Measurements from ENCODE around the gene SOX6. TPM values are rescaled to one million over a fixed set of nuclear protein-coding genes. Genes with fewer than 3 reads are reported as not detected.

SOX6 gene
- total and polyA plus RNA-seq, 2 of the 13 experiments (the other 11 are each of a cell fraction or from before 2014, with no cell fraction given): 2.6 to 11.2 TPM

- TF ChIP-seq POGZ (CRISPR knock-in tag; IDR thresholded peaks at IDR 0.05) (peak; percentile 61; the same call in 1 of the 2 replicates), ZMYM4 (CRISPR knock-in tag; IDR thresholded peaks at IDR 0.05) (peak; percentile 72), JUND (CRISPR knock-in tag; IDR thresholded peaks at IDR 0.05) (no peak), BRCA1 (CRISPR knock-in tag; IDR thresholded peaks at IDR 0.05) (no peak), SNAPC2 (CRISPR knock-in tag; IDR thresholded peaks at IDR 0.05) (no peak), ZNF331 (CRISPR knock-in tag; IDR thresholded peaks at IDR 0.05) (0 out of 2 replicates have a peak, but pooled peaks have one; percentile 26), ARID3A (IDR thresholded peaks at IDR 0.05; ENCODE audit: low read depth, low read length) (peak; percentile 29), HNF4G (IDR thresholded peaks at IDR 0.05; ENCODE audit: borderline replicate concordance, low read depth, low read length) (no peak), HNF4G (CRISPR knock-in tag; IDR thresholded peaks at IDR 0.05; ENCODE audit: borderline replicate concordance, low read depth) (no peak), RARG (CRISPR knock-in tag; IDR thresholded peaks at IDR 0.05; ENCODE audit: low read depth) (no peak), ATRX (CRISPR knock-in tag; IDR thresholded peaks at IDR 0.05; ENCODE audit: borderline replicate concordance) (no peak), ZNF253 (CRISPR knock-in tag; IDR thresholded peaks at IDR 0.05; ENCODE audit: borderline replicate concordance) (no peak), ZNF883 (CRISPR knock-in tag; IDR thresholded peaks at IDR 0.05; ENCODE audit: not compliant biosample characterization) (no peak), MTERF4 (CRISPR knock-in tag; IDR thresholded peaks at IDR 0.05) (no peak), TAF15 (IDR thresholded peaks at IDR 0.05; ENCODE audit: low read depth, low read length, poor library complexity, severe bottlenecking) (no peak), SALL1 (CRISPR knock-in tag; IDR thresholded peaks at IDR 0.05) (peak; percentile 66; the same call in 1 of the 2 replicates), FOSL1 (CRISPR knock-in tag; IDR thresholded peaks at IDR 0.05; ENCODE audit: borderline replicate concordance) (no peak), JARID2 (CRISPR knock-in tag; IDR thresholded peaks at IDR 0.05; ENCODE audit: insufficient replicate concordance) (no peak), ZNF468 (CRISPR knock-in tag; IDR thresholded peaks at IDR 0.05) (no peak), ZNF724P (CRISPR knock-in tag; IDR thresholded peaks at IDR 0.05; ENCODE audit: borderline replicate concordance) (no peak), RXRA (CRISPR knock-in tag; IDR thresholded peaks at IDR 0.05) (no peak), FLYWCH1 (CRISPR knock-in tag; IDR thresholded peaks at IDR 0.05) (no peak), NR2F2 (IDR thresholded peaks at IDR 0.05; ENCODE audit: borderline replicate concordance, low read depth) (no peak), KLF12 (CRISPR knock-in tag; IDR thresholded peaks at IDR 0.05; ENCODE audit: borderline replicate concordance) (no peak)
- TF ChIP-seq, protein P1, sequence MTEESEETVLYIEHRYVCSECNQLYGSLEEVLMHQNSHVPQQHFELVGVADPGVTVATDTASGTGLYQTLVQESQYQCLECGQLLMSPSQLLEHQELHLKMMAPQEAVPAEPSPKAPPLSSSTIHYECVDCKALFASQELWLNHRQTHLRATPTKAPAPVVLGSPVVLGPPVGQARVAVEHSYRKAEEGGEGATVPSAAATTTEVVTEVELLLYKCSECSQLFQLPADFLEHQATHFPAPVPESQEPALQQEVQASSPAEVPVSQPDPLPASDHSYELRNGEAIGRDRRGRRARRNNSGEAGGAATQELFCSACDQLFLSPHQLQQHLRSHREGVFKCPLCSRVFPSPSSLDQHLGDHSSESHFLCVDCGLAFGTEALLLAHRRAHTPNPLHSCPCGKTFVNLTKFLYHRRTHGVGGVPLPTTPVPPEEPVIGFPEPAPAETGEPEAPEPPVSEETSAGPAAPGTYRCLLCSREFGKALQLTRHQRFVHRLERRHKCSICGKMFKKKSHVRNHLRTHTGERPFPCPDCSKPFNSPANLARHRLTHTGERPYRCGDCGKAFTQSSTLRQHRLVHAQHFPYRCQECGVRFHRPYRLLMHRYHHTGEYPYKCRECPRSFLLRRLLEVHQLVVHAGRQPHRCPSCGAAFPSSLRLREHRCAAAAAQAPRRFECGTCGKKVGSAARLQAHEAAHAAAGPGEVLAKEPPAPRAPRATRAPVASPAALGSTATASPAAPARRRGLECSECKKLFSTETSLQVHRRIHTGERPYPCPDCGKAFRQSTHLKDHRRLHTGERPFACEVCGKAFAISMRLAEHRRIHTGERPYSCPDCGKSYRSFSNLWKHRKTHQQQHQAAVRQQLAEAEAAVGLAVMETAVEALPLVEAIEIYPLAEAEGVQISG (CRISPR knock-in tag; IDR thresholded peaks at IDR 0.05): no peak
Measured at GRCh38 chr11:16356057-16356760, at the start of gene SOX6 (continued).
